Limb (tissue), 2 donors: ENCODE results near the gene KCTD2.
A peak's percentile ranks its signal among the peaks of the same experiment; 100 is the strongest.

ENCODE experiments used
- DNase-seq, 2 donors: peaks; one replicate each; pipeline ENCODE4 v3.0.0-alpha.2; 2016; ENCODE audit errors: extremely low spot score in 2 of 2

KCTD2 gene

GRCh38 chr17:75096082-75096625 lies 49.1 kb downstream of the KCTD2 start:
- peak in 1 of 2 donors; percentile 57 for DNase-seq

DNA sequence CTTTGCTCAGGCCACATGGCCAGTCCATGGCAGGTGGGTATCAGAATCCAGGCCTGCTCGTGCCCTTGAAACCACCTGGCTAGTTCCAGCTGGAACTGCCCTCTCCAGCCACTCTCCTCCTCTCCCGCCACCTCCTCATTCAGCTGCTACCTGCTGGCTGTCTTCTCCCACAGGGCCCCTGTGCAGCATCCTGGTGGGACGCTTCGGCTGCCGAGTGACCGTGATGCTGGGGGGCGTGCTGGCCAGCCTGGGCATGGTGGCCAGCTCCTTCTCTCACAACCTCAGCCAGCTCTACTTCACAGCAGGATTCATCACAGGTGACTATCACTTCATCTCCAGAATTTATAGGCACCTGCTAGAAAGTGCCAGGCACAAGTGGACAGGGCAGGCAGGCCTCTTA lies 50.8 kb downstream of the KCTD2 start:
- no peak for DNase-seq

GRCh38 chr17:75098861-75099260 lies 51.8 kb downstream of the KCTD2 start:
- no peak for DNase-seq

DNA sequence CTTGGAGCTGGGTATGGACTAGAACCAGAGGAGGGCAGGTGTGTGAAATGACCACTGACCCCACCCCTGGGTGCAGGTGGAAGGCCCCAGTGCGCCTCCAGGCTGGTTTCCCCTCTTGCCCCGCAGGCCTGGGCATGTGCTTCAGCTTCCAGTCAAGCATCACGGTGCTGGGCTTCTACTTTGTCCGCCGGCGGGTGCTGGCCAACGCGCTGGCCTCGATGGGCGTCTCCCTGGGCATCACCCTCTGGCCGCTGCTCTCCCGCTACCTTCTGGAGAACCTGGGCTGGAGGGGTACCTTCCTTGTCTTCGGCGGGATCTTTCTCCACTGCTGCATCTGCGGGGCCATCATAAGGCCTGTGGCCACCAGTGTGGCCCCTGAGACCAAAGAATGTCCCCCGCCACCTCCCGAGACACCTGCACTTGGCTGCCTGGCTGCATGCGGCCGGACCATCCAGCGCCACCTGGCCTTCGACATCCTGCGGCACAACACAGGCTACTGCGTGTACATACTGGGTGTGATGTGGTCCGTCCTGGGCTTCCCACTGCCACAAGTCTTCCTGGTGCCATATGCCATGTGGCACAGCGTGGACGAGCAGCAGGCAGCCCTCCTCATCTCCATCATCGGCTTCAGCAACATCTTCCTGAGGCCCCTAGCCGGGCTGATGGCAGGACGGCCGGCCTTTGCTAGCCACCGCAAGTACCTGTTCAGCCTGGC lies 53.0 kb downstream of the KCTD2 start:
- no peak for DNase-seq

- DNase-seq = no peak
Observed at GRCh38 chr17:75102385-75102821, 55.4 kb downstream of the KCTD2 start.

DNA sequence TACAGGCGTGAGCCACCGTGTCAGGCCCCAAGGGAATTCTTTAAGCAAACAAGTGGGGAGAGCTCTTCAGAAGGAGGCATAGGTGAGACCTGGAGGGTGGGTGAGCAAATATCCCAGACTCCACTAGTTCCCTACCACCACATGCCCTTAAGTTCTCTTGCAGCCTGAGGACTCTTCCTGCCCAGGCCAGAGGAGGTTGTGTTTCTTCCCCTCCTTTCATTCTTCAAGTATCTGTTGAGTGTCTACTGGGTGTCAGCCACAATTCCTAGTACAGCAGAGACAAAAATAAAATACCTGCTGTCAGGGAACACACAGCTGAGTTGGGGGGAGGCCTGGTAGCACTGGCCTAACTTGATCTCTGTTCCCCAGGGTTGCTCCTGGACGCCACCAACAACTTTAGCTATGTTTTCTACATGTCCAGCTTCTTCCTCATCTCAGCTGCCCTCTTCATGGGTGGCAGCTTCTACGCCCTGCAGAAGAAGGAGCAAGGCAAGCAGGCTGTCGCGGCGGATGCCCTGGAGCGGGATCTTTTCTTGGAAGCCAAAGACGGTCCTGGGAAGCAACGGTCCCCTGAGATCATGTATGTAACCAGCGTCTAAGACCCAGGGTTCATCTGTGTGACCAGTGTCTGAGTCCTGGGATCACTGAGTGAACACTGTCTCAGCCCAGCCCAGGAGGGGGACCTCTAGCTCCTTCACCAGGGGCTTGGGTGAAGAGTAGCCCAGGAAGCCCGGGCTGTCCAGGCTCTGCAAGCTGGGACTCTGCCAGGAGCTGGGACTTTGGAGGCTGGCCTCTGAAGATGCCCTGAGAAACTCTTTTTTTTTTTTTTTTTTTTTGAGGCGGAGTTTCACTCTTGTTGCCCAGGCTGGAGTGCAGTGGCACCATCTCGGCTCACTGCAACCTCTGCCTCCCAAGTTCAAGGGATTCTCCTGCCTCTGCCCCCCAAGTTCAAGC lies 56.9 kb downstream of the KCTD2 start:
- DNase-seq = no peak

DNA sequence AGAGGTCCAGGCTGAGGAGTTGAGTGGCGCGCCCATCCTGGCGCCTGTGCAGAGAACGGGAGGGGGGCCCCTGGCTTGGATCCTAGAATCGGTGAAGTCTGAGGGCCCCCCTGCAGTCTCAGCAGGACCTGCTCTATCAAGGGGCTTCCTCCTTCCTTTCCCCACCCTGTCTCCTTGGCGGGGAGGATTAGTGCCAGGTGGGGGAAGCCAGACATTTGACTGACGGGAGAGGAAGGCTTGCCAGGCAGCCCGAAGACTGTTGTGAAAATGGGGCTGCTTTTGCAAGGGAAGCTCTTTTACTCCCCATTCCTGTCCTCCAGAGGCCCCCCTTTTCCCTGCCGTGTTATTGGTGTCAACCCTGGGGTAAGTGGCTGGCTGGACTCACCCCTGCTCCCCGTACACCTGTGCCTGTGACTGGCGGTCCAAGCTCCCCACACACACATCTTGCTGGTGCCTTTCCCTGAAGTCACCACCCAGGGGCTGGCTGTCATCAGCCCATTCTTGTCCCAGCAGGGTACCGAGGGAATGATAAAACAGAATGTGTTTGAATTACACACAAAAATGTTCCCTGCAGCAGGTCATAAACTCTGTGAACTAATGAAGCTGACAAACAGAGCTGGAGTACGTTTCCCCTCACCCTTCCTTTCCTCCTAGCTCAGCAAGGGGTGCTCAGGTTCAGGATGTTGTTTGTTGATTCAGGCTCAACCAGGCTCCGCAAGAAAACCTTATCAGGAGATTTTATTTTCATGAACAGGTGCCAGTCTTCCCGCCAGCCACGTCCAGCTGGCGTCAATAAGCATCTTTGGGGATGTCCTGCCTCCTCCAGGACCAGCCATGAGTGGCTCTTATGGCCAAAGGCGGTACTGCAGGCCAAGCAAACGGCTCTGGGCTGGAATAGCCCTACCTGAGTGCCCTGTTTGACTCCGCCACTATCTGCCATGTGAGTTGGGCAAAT lies 58.4 kb downstream of the KCTD2 start:
- DNase-seq = no peak

GRCh38 chr17:75108193-75108592 lies 61.2 kb downstream of the KCTD2 start:
- no peak for DNase-seq

DNA sequence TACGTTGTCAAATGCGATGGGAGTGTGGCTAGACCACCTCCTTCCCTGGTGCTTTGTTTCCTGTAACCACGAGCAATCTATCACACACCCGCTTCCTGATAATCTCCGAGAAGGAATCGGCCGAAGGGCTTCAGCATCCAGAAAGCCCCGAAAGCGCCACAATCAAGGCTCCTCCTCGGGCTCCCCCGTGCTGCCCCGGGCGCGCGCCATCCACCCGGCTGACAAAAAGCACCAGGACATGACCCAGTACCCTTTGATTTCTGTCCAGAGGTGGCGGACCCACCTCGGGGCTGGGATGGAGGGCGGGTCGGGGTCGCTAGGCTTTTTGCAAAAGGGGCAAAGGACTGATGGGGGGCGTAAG lies 62.0 kb downstream of the KCTD2 start:
- no peak for DNase-seq

DNA sequence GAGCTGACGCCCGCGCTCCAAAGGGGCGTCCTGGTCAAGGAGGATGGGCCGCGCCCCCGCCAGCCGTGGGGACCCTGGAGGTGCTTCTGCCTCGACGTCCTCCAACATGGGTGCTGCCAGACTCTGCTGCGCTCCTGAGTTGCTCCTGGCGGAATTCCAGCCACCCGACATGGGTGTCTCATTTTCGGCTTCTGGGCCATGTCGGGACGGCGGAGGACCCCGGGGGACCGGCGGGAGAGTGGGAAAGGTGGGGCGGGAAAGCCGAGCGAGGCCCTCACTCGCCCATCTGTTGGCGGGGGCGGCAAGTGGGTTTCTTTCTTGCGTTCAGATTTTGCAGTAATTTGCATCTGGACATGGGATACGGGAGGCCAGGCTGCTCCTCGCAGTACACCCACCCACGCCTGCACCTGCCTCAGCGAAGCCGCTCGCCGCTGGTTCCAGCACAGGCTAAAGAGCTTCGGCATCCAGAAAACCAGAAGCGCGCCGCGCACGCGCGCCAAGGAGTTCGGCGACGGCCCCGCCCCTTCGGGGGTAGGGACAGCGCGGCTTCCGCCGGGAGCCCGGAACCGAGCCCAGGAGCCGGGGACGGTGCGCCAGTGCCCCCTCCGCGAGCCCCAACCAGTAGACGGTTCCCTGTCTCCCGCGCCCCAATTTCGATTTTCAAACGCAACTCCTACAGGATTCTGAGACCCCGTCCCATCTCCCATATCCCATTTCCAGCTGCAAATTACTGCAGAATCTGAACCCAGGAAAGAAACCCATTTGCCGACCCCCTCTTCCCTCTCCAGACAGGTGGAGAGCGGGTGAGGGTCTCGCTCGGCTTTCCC lies 62.6 kb downstream of the KCTD2 start, which contains the start of gene ARMC7:
Gene ARMC7, plus strand, starts transcription at position 563 of the 827 bp plus-strand sequence. CDS start 320 bp downstream, outside the sequence.
- peak; percentile 80 to 91 for DNase-seq

DNA sequence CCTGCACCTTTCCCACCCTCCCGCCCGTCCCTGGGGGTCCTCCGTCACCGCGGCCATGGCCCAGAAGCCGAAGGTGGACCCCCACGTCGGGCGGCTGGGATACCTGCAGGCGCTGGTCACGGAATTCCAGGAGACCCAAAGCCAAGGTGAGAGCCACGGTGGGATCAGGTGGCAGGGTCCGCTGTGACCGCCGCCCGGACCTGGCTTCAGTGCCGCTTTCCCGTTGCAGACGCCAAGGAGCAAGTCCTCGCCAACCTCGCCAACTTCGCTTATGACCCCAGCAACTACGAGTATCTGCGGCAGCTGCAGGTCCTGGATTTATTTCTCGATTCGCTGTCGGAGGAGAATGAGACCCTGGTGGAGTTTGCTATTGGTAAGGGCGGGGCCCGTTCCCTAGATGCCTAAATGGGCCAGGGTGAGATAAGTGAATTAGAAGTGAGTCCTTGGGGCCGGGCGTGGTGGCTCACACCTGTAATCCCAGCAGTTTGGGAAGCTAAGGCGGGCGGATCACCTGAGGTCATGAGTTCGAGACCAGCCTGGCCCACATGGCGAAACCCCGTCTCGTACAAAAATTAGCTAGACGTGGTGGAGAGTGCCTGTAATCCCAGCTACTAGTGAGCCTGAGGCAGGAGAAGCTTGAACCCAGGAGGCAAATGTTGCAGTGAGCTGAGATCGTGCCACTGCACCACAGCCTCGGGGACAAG lies 63.4 kb downstream of the KCTD2 start:
- DNase-seq = no peak

DNA sequence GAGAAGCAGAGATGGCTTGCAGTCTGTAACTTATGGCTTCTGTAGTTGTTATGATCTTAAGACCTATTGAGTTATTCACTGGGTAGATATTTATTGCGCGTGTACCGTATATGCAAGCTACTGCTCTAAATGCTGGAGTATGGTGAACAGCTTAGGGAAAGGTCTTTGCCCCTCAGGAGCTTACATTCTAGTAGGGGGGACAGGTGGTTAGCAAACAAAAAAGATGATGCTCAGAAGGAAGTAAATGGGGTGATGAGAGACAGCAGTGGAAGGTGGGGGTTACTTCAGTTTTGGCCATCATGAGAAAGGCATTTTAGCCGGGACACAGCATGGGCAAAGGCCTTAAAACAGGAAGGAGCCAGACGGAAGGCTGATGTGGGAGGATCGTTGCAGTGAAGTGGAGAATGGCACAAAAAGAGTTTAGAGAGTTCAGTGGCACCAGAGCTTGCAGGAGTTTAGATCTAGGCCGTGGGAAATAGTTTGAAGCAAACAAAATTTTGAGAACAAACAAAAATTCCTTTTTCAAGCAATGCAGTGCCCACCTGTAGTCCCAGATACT lies 64.8 kb downstream of the KCTD2 start:
- DNase-seq = no peak

- DNase-seq = peak; percentile 90 to 93
Observed at GRCh38 chr17:75113798-75114551, 67.0 kb downstream of the KCTD2 start.

GRCh38 chr17:75114552-75115314 lies 67.7 kb downstream of the KCTD2 start:
- no peak for DNase-seq
